ENCODE results near the gene PVALB. TPM values are rescaled to one million over a fixed set of nuclear protein-coding genes. Genes with fewer than 3 reads are reported as not detected.

PVALB gene
- total RNA-seq, 1 donor from 2014 or later = not detected

- Mint-ChIP-seq H3K27ac (ENCODE audit: unreplicated experiment) (no peak overlapping the region), H3K9me3 (ENCODE audit: low read depth) (no peaks in the 10 kb centered on the region), H3K36me3 (ENCODE audit: low read depth) (no peaks in the 10 kb centered on the region), H3K4me1 (ENCODE audit: low read depth) (no peaks in the 10 kb centered on the region), H3K4me3 (ENCODE audit: unreplicated experiment) (no peak overlapping the region), H3K27me3 (ENCODE audit: low read depth) (peaks cover 40% of the 10 kb centered on the region)
- DNase-seq (ENCODE audit: low spot score) = no peak
- TF ChIP-seq, protein P1, sequence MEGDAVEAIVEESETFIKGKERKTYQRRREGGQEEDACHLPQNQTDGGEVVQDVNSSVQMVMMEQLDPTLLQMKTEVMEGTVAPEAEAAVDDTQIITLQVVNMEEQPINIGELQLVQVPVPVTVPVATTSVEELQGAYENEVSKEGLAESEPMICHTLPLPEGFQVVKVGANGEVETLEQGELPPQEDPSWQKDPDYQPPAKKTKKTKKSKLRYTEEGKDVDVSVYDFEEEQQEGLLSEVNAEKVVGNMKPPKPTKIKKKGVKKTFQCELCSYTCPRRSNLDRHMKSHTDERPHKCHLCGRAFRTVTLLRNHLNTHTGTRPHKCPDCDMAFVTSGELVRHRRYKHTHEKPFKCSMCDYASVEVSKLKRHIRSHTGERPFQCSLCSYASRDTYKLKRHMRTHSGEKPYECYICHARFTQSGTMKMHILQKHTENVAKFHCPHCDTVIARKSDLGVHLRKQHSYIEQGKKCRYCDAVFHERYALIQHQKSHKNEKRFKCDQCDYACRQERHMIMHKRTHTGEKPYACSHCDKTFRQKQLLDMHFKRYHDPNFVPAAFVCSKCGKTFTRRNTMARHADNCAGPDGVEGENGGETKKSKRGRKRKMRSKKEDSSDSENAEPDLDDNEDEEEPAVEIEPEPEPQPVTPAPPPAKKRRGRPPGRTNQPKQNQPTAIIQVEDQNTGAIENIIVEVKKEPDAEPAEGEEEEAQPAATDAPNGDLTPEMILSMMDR (IDR thresholded peaks at IDR 0.05) = no peak
Observed at GRCh38 chr22:36862251-36863242, 45.7 kb upstream of the PVALB start.

- H3K27ac Mint-ChIP-seq (ENCODE audit: unreplicated experiment) = no peak within 1 kb of the TSS
- DNase-seq (ENCODE audit: low spot score) = no peak
- TF ChIP-seq, protein P1 (IDR thresholded peaks at IDR 0.05) = no peak
Observed at GRCh38 chr22:36860821-36861659, 44.2 kb upstream of the PVALB start, which contains the start of gene NCF4. NCF4 (plus strand) TSS chr22:36861006; CDS start chr22:36861172, 166 bp downstream.

GRCh38 chr22:36860438-36860820 lies 43.6 kb upstream of the PVALB start:
- H3K36me3 Mint-ChIP-seq (ENCODE audit: low read depth) = no peaks in the 10 kb centered on the region
- TF ChIP-seq, protein P1 (IDR thresholded peaks at IDR 0.05) = no peak
- no peak for DNase-seq (ENCODE audit: low spot score)
- H3K4me1 Mint-ChIP-seq (ENCODE audit: low read depth) = peaks cover 5% of the 10 kb centered on the region
- no peak overlapping the region for H3K27ac Mint-ChIP-seq (ENCODE audit: unreplicated experiment)
- H3K4me3 Mint-ChIP-seq (ENCODE audit: unreplicated experiment) = no peak overlapping the region
- H3K9me3 Mint-ChIP-seq (ENCODE audit: low read depth) = no peaks in the 10 kb centered on the region
- peaks cover 32% of the 10 kb centered on the region for H3K27me3 Mint-ChIP-seq (ENCODE audit: low read depth)

More at GRCh38 chr22:36860821-36861659, 44.2 kb upstream of the PVALB start, which contains the start of gene NCF4:
- H3K36me3 Mint-ChIP-seq (ENCODE audit: low read depth) = no peaks in the 10 kb centered on the region
- H3K4me1 Mint-ChIP-seq (ENCODE audit: low read depth) = peaks cover 5% of the 10 kb centered on the region
- H3K4me3 Mint-ChIP-seq (ENCODE audit: unreplicated experiment) = no peak within 1 kb of the TSS
- no peaks in the 10 kb centered on the region for H3K9me3 Mint-ChIP-seq (ENCODE audit: low read depth)
- H3K27me3 Mint-ChIP-seq (ENCODE audit: low read depth) = peaks cover 38% of the 10 kb centered on the region

DNA sequence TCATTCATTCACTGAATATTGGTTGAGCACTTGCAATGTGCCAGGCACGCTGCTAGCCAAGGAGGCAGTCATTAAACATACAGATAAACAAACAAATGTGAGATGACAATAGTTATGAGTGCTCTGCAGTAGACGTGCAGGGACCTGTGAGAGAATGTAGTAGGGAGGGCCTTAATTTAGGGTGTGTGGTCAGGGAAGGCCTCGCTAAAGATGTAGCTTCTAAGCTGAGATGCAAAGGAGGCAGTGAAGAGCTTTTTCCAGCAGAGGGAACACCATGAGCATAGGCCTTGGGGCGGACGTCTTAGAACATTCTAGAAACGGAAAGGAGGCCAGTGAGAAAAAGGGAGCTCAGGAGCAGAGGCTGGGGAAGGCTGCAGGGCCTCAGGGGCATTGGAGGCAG lies 43.2 kb upstream of the PVALB start:
- Mint-ChIP-seq H3K4me3 (ENCODE audit: unreplicated experiment) (no peak overlapping the region), H3K9me3 (ENCODE audit: low read depth) (no peaks in the 10 kb centered on the region), H3K36me3 (ENCODE audit: low read depth) (no peaks in the 10 kb centered on the region), H3K27ac (ENCODE audit: unreplicated experiment) (no peak overlapping the region), H3K27me3 (ENCODE audit: low read depth) (peaks cover 28% of the 10 kb centered on the region), H3K4me1 (ENCODE audit: low read depth) (peaks cover 5% of the 10 kb centered on the region)
- DNase-seq (ENCODE audit: low spot score) = no peak
- TF ChIP-seq, protein P1 (IDR thresholded peaks at IDR 0.05) = peak; percentile 35

DNA sequence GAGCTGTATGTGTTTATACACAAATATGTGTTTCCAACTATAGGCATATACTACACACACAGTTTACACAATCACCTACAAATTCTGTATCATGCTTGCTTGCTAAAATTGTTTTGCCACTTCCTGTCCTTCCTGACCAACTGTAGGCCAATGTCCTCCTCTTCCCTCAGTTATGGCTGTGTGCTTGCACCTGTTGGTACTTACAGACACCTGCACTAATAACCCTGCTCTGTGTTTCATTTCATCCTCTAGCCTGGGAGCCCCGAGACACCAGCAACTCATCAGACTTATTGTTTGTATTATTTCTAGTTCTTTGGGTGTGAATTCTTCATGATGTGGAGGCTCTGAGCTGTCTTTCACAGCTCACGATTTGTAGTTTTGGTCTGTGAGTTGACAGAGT lies 42.1 kb upstream of the PVALB start:
- Mint-ChIP-seq H3K4me3 (ENCODE audit: unreplicated experiment) (no peak overlapping the region), H3K36me3 (ENCODE audit: low read depth) (no peaks in the 10 kb centered on the region), H3K27me3 (ENCODE audit: low read depth) (peaks cover 21% of the 10 kb centered on the region), H3K9me3 (ENCODE audit: low read depth) (no peaks in the 10 kb centered on the region), H3K4me1 (ENCODE audit: low read depth) (peaks cover 5% of the 10 kb centered on the region), H3K27ac (ENCODE audit: unreplicated experiment) (no peak overlapping the region)
- TF ChIP-seq, protein P1 (IDR thresholded peaks at IDR 0.05) = no peak
- no peak for DNase-seq (ENCODE audit: low spot score)

Measured in chondrocyte (in vitro differentiated cells).